Caki2 (cell line): ENCODE data around the gene SUSD3. TPM values are rescaled to one million over a fixed set of nuclear protein-coding genes. Genes with fewer than 3 reads are reported as not detected.
"Not testable (repeated sequence)": the region's sequence is repeated elsewhere in the genome, so short reads cannot be mapped to it uniquely, and the experiment has no call there.

Experiments
- DNase-seq: peaks from one replicate; pipeline ENCODE4 v3.0.0-alpha.2; 2015; ENCODE audit warnings: low read depth
- in situ Hi-C: cut with HindIII; loops from 2 replicates; pipeline ENCODE4 v1.10.0; 2016; ENCODE audit warnings: low sequenced_read_pairs, low pct_unique_long_range_greater_than_20kb, mixed read lengths
- total RNA-seq: library from RNA; depleted of rRNA; stranded (reverse); fragments of >200 nt; shearing (Covaris generic); gene quantifications from 2 replicates; pipeline ENCODE4 v1.2.3, GENCODE V29; 2014; ENCODE audit warnings: low replicate concordance; rRNA removed

Gene SUSD3
- total RNA-seq = not detected in 2 replicates

DNA sequence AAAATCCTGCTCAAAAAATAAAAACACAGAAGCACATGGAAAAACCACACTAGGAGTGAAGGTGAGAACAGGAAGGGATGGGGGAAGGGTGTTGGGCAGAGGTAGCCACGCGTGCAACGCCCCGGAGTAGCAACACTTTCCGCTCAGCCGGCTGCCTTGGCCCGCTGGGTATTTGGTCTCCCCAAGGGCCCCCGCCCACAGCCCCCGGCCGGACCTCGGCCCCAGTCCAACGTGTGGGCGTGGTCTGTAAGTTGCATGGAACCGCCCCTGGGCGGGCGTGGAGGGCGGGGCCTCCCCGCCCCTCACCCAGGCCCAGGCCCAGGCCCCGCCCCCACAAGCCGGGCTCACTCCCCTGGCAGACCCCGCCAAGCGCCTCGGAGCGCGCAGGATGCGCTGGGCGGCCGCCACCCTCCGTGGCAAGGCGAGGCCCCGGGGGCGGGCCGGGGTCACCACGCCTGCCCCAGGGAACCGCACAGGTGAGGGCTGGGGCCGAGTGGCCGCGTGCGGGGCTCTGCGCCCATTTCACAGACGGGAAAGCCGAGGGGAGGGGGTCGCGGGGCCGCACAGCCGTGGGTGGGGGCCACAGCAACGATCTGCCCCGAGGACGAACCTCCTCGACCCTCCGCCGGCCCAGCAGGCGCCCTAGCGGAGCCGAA is at the start of gene SUSD3:
TSS of gene SUSD3 (plus strand) at position 347 of the 656 bp plus-strand sequence. CDS start at position 389, 42 bp downstream.
- peak; percentile 14 for DNase-seq
- in situ Hi-C loops = no loop called here

DNA sequence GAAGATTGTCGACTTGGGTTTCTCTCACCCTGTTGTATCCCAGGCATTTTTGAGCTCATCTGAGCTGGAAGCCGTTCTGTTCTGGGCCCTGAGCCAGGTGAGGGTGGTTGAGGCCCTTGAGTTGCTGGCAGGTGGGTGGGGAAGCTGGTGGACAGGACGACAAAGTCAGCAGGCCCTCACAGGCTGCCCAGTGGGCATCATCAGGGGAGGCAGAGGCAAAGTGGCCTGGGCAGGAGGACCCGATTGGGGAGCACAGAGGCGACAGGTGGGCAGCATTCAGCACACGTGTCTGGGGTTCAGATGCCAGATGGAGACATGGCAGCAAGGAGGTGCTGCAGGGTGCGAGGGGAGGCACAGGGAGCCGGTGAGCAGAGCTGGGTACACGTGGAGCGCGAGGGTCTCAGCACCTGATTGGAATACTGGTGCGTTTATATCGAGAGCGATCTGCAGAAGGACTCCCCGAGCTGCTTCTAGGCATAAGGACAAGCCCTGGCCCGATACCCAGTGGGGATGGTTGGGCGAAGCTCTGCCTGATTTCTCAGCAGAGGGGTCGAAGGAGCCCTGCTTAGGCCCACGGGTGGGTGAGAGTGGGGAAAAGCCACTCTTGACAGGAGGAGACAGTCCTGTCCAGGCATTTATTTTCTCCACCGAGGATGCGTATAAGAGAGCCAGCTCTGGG is 49.0 kb upstream of the SUSD3 start:
- no peak for DNase-seq
- in situ Hi-C loops = no loop called here

DNA sequence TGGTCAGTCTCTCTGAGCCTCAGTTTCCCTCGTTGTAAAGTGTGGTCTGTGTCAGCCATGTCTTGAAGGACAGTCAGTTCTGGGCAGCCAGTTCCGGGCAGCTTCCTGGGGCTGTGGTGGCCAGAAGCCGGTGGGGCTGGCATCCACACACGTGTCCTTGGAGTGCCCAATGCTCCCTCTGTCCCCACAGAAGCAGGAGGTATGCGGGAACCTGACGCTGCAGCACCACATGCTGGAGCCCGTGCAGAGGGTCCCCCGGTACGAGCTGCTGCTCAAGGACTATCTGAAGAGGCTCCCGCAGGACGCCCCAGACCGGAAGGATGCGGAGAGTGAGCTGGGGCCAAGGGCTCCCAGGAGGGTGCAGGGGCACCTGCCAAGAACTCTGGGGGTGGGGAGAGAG is 48.4 kb upstream of the SUSD3 start:
- DNase-seq = no peak
- in situ Hi-C loops = no loop called here

GRCh38 chr9:93010704-93011103 is 47.8 kb upstream of the SUSD3 start:
- in situ Hi-C loops = no loop called here
- no peak for DNase-seq

GRCh38 chr9:93011114-93011513 is 47.4 kb upstream of the SUSD3 start:
- in situ Hi-C loops = no loop called here
- DNase-seq = no peak

- DNase-seq = no peak
- in situ Hi-C loops = no loop called here
These were observed 45.3 kb upstream of the SUSD3 start for GRCh38 chr9:93012963-93013855.

GRCh38 chr9:93013856-93014582 is 44.5 kb upstream of the SUSD3 start:
- in situ Hi-C loops = no loop called here
- DNase-seq = no peak

DNA sequence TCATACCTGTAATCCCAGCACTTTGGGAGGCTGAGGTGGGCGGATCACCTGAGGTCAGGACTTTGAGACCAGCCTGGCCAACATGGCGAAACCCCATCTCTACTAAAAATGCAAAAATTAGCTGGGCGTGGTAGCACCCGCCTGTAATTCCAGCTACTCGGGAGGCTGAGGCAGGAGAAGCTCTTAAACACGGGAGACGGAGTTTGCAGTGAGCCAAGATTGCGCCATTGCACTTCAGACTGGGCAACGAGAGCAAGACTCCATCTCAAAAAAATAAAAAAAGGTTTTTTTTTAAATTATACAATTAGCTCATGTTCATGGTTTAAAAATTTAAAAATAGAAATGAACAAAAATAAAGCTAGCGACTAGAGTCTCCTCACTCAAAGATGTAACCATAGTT is 43.3 kb upstream of the SUSD3 start:
- in situ Hi-C loops, DNase-seq: not testable (repeated sequence)

GRCh38 chr9:93017621-93018020 is 40.9 kb upstream of the SUSD3 start:
- no peak for DNase-seq
- in situ Hi-C loops = no loop called here

DNA sequence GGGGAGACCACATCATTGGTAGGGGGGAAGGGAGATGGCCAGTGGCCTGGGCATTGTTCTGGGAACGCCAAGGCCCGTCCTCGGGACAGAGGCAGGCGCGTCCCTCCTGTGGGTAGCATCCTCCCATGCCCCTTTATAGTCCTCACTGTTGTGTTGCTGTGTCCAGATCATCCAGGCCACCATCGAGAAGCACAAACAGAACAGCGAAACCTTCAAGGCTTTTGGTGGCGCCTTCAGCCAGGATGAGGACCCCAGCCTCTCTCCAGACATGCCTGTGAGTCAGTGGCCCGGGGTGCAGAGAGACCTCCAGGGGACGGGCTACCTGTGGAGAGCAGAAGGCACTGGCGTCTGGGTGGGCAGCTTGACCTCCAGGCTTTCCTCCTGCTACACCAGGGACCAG is 38.4 kb upstream of the SUSD3 start:
- DNase-seq = no peak
- in situ Hi-C loops = no loop called here

- DNase-seq = no peak
- in situ Hi-C loops = no loop called here
These were observed 37.5 kb upstream of the SUSD3 start for GRCh38 chr9:93020771-93021670.

DNA sequence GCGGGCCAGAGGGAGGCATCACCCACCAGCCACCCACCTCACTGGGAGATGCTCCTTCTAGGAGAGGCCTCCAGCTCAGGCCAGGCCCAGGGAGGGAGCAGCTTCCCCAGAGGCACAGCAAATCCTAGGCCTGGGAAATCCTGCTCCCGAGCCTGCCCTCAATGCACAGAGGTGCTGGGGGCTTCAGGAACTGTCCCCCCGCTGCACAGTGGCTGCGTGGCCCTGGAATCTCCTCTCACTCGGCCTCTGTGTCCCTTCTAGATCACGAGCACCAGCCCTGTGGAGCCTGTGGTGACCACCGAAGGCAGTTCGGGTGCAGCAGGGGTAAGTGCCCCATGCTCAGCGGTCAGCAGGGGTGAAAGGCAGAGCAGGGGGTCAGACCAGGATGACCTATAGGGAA is 36.4 kb upstream of the SUSD3 start:
- in situ Hi-C loops = no loop called here
- no peak for DNase-seq

GRCh38 chr9:93022721-93023520 is 35.6 kb upstream of the SUSD3 start:
- in situ Hi-C loops = no loop called here
- DNase-seq = no peak

DNA sequence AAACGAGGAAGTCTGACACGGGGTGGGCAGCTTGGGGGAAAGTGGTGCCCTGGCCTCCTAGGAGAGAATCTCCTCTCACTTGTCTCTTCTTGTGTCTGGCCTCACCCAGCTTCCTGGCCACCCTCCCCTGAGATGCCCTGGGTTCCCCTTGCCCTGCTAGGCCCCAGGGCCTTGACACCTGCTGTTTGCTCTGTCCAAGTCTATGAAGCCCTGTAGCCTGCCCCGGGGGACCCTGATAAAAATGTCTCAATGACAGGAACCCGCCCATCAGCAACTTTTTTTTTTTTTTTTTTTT is 35.0 kb upstream of the SUSD3 start:
- in situ Hi-C loops = no loop called here

GRCh38 chr9:93024646-93024910 is 33.9 kb upstream of the SUSD3 start:
- no peak for DNase-seq
- in situ Hi-C loops = no loop called here

More for the DNA sequence above, 35.0 kb upstream of the SUSD3 start:
- no peak for DNase-seq

DNA sequence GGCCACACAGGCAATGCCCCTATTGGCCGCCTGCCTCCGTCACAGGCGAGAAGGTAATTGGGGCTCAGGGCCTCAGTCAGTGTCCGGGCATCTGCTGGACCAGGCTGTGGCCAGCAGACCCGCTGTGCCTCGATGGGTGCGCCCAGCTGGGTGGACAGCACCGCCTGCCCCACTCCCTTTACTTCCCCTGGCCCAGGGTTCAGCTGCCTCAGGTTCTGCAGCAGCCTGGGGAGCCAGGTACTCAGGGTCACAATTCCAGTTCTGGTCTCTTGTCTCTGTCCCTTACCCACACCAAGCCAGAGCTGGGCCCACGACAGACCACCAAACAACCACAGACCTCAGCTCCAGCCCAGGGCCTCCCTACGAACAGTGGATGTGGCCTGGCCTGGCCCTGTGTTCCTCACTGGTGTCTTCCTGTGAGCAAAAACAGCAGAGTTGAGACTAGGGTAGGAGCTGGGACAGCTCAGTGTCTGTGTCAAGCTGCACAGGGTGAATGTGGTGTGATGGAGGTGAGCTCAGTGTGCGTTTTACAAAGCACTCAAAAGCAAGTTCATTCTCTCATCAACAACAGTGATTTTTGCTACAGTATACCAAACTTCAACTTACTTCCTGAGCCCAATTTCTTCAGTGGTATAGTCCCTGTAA is 33.4 kb upstream of the SUSD3 start:
- in situ Hi-C loops = no loop called here

GRCh38 chr9:93025736-93026135 is 32.8 kb upstream of the SUSD3 start:
- DNase-seq = no peak
- in situ Hi-C loops = no loop called here

More for the DNA sequence above, 33.4 kb upstream of the SUSD3 start:
- DNase-seq = no peak
